ENCODE data around the gene CYP4X1. TPM values are rescaled to one million over a fixed set of nuclear protein-coding genes. Genes with fewer than 3 reads are reported as not detected.
"Not testable (repeated sequence)": the region's sequence is repeated elsewhere in the genome, so short reads cannot be mapped to it uniquely, and the experiment has no call there.

Gene CYP4X1, protein sequence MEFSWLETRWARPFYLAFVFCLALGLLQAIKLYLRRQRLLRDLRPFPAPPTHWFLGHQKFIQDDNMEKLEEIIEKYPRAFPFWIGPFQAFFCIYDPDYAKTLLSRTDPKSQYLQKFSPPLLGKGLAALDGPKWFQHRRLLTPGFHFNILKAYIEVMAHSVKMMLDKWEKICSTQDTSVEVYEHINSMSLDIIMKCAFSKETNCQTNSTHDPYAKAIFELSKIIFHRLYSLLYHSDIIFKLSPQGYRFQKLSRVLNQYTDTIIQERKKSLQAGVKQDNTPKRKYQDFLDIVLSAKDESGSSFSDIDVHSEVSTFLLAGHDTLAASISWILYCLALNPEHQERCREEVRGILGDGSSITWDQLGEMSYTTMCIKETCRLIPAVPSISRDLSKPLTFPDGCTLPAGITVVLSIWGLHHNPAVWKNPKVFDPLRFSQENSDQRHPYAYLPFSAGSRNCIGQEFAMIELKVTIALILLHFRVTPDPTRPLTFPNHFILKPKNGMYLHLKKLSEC
- 1 to 10 TPM in 2 of 3 donors, under 1 TPM in 1; 0.75 to 3.0 (median 1.2) TPM for total RNA-seq
- long read RNA-seq, donor 1, partial matches to known transcripts = 0 of 2 reads
- long read RNA-seq, donor 1, other reads (novel, unspliced or antisense) = 0 of 2 reads
- long read RNA-seq, donor 2, partial matches to known transcripts = 1 of 1 reads
- long read RNA-seq, donor 2, other reads (novel, unspliced or antisense) = 0 of 1 reads

GRCh38 chr1:47023268-47024140 lies at the start of gene CYP4X1:
Gene CYP4X1 (plus strand): TSS chr1:47023669. CDS start chr1:47023818, 149 bp downstream.
- TF ChIP-seq, protein P1, sequence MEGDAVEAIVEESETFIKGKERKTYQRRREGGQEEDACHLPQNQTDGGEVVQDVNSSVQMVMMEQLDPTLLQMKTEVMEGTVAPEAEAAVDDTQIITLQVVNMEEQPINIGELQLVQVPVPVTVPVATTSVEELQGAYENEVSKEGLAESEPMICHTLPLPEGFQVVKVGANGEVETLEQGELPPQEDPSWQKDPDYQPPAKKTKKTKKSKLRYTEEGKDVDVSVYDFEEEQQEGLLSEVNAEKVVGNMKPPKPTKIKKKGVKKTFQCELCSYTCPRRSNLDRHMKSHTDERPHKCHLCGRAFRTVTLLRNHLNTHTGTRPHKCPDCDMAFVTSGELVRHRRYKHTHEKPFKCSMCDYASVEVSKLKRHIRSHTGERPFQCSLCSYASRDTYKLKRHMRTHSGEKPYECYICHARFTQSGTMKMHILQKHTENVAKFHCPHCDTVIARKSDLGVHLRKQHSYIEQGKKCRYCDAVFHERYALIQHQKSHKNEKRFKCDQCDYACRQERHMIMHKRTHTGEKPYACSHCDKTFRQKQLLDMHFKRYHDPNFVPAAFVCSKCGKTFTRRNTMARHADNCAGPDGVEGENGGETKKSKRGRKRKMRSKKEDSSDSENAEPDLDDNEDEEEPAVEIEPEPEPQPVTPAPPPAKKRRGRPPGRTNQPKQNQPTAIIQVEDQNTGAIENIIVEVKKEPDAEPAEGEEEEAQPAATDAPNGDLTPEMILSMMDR (IDR thresholded peaks at IDR 0.05) = no peak
- H3K36me3 ChIP-seq (ENCODE audit: low read depth) = no peaks in the 10 kb centered on the region
- peak; percentile 80 for ATAC-seq
- DNase-seq = peak; percentile 19 to 46 (median 45)
- intact Hi-C loops (cut with DNase I, micrococcal nuclease) = no loop called here
- no peaks in the 10 kb centered on the region for H3K9me3 ChIP-seq
- H3K4me1 ChIP-seq (ENCODE audit: low read depth) = peaks cover 7% of the 10 kb centered on the region
- no peak within 1 kb of the TSS for H3K4me3 ChIP-seq

DNA sequence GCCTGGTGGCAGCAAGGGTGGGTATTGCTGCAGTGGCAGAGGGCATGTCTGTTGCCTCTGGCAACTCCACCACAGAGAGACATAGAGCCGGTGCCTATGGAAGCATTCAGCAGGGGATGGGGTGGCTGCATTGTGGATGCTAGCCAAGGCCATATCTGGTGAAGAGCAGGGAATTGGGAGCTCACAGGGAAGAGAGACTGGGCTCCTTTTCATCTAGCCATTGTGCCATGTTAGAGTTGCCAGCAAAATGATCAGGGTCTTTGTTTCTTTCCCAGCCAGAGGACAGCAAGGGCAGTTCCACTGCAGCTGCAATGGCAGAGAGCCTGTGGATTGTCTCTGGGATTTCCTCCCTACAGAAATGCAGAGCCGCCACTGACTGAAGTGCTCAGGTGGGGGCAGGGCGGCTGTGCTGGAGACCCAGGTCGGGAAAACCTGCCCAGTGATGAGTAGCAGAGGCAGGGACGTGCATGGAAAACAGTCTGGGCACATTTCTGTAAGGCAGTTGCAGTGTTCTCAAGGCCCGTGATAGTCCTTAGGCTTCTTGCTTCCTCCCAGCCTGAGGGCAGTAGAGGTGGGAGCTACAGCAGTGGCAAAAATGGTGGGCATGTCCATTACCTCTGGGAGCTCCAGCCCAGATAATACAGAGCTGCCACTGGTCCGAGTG lies 40.2 kb upstream of the CYP4X1 start:
- Histone ChIP-seq H3K4me3 (no peak overlapping the region), H3K36me3 (ENCODE audit: low read depth) (no peaks in the 10 kb centered on the region), H3K9me3 (peaks cover 5% of the 10 kb centered on the region), H3K4me1 (ENCODE audit: low read depth) (no peaks in the 10 kb centered on the region)
- DNase-seq = no peak
- no peak for ATAC-seq
- intact Hi-C loops (cut with DNase I, micrococcal nuclease) = no loop called here
- TF ChIP-seq, protein P1 (IDR thresholded peaks at IDR 0.05) = no peak

GRCh38 chr1:46983830-46984586 lies 39.5 kb upstream of the CYP4X1 start:
- no peak for DNase-seq
- intact Hi-C loops (cut with DNase I, micrococcal nuclease) = no loop called here

GRCh38 chr1:46990541-46990940 lies 32.9 kb upstream of the CYP4X1 start:
- H3K9me3 ChIP-seq; H3K4me1 ChIP-seq (ENCODE audit: low read depth); DNase-seq; H3K36me3 ChIP-seq (ENCODE audit: low read depth); H3K4me3 ChIP-seq; ATAC-seq; intact Hi-C loops (cut with DNase I, micrococcal nuclease): not testable (repeated sequence)

More at GRCh38 chr1:46983830-46984586, 39.5 kb upstream of the CYP4X1 start:
- TF ChIP-seq, protein P1 (IDR thresholded peaks at IDR 0.05) = no peak
- no peak for ATAC-seq
- no peak overlapping the region for H3K4me3 ChIP-seq
- H3K9me3 ChIP-seq = peaks cover 5% of the 10 kb centered on the region
- no peaks in the 10 kb centered on the region for H3K36me3 ChIP-seq (ENCODE audit: low read depth)
- H3K4me1 ChIP-seq (ENCODE audit: low read depth) = no peaks in the 10 kb centered on the region

GRCh38 chr1:46991083-46991923 lies 32.2 kb upstream of the CYP4X1 start:
- Histone ChIP-seq H3K4me3 (no peak overlapping the region), H3K9me3 (no peaks in the 10 kb centered on the region), H3K36me3 (ENCODE audit: low read depth) (no peaks in the 10 kb centered on the region), H3K4me1 (ENCODE audit: low read depth) (no peaks in the 10 kb centered on the region)
- ATAC-seq (peak; percentile 29), DNase-seq (peak in 1 of 3 donors; percentile 6)
- intact Hi-C loops (cut with DNase I, micrococcal nuclease) = no loop called here
- TF ChIP-seq, protein P1 (IDR thresholded peaks at IDR 0.05) = no peak

Data from mucosa of descending colon (tissue), 3 donors.